GM21447 (cell line): ENCODE data around the gene NSG1.
"Not testable (repeated sequence)": the region's sequence is repeated elsewhere in the genome, so short reads cannot be mapped to it uniquely, and the experiment has no call there.

Source experiments
- ATAC-seq: cut with Tn5 transposase; IDR thresholded peaks from one replicate; pipeline ENCODE4 v1.9.1; 2021; ENCODE audit not compliant: unreplicated experiment

NSG1 gene

GRCh38 chr4:4461850-4462249, 74.9 kb downstream of the NSG1 start:
- ATAC-seq: no peak

DNA sequence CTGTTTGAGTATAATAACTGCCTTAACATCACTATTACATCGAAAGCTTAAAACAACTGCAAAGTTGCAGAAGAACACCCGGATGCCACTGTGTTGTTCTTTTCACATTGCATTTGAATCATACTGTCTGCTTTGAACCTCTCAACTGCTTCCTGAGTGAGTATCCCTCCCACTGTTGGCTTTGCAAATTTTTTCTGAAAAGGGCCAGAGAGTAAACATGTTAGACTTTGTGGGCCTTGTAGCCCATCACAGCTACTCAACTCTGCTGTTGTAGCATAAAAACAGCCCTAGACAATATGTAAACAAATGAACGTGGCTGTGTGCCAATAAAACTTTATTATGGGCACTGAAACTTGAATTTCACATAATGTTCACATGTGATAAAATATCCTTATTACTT, 76.1 kb downstream of the NSG1 start:
- no peak for ATAC-seq

DNA sequence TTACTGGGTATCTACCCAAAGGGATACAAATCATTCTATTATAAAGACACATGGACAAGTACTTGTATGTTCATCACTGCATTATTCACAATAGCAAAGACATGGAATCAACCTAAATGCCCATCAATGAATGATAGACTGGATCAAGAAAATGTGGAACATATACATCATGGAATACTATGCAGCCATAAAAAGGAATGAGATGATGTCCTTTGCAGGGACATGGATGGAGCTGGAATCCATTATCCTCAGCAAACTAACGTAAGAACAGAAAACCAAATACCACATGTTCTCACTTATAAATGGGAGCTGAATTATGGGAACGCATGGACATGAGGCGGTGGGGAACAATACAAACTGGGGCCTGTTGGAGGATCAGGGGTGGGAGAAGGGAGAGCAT, 78.3 kb downstream of the NSG1 start:
- ATAC-seq: not testable (repeated sequence)
